MCF 10A (cell line): ENCODE results near the gene HOXC4. TPM values are rescaled to one million over a fixed set of nuclear protein-coding genes. Genes with fewer than 3 reads are reported as not detected.
A peak's percentile ranks its signal among the peaks of the same experiment; 100 is the strongest.

Experiments
- Bru-seq: library from RNA; stranded (reverse); fragments of 400-500 nt; gene quantifications from one replicate; lab custom pipeline; 2021; lab: Mats Ljungman, UMichigan
- BruChase-seq, 2 experiments: library from RNA; stranded (reverse); fragments of 400-500 nt; gene quantifications; one replicate each; lab custom pipeline; 2021; lab: Mats Ljungman, UMichigan
- BruUV-seq: library from RNA; stranded (reverse); fragments of 400-500 nt; replicated peaks from 2 replicates; lab custom pipeline; 2021; lab: Mats Ljungman, UMichigan
- CTCF ChIA-PET: fragments of 300-600 bp; sonication (Branson Sonifier 250); formaldehyde crosslinking; extraction: SDS; loops from one replicate; lab custom pipeline; 2021; ENCODE audit warnings: antibody characterized with exemption, inconsistent platforms; lab: Yijun Ruan, JAX
- POLR2A ChIA-PET: fragments of 300-600, 350-650 bp; sonication (Branson Sonifier 250); formaldehyde crosslinking; extraction: SDS; loops from one replicate; lab custom pipeline; 2020; ENCODE audit warnings: antibody characterized with exemption, inconsistent platforms; lab: Yijun Ruan, JAX
- DNase-seq: peaks from one replicate; pipeline ENCODE4 v3.0.0-alpha.2; 2018; ENCODE audit not compliant: unreplicated experiment
- H3K27ac Mint-ChIP-seq: one replicate; pipeline ENCODE4 v1.8.0; 2022; ENCODE audit warnings: mild to moderate bottlenecking, low read depth, mixed read lengths; ENCODE audit not compliant: unreplicated experiment
- H3K27me3 Mint-ChIP-seq: one replicate; pipeline ENCODE4 v1.8.0; 2022; ENCODE audit warnings: mixed read lengths; ENCODE audit not compliant: insufficient read depth, unreplicated experiment
- H3K36me3 Mint-ChIP-seq: one replicate; pipeline ENCODE4 v1.8.0; 2022; ENCODE audit warnings: mild to moderate bottlenecking, moderate library complexity, mixed read lengths; ENCODE audit not compliant: insufficient read depth, unreplicated experiment
- H3K4me1 Mint-ChIP-seq: one replicate; pipeline ENCODE4 v1.8.0; 2022; ENCODE audit warnings: mixed read lengths; ENCODE audit not compliant: insufficient read depth, unreplicated experiment
- H3K4me3 Mint-ChIP-seq: one replicate; pipeline ENCODE4 v1.8.0; 2022; ENCODE audit warnings: mild to moderate bottlenecking, moderate library complexity, mixed read lengths; ENCODE audit not compliant: unreplicated experiment
- H3K9me3 Mint-ChIP-seq: one replicate; pipeline ENCODE4 v1.8.0; 2022; ENCODE audit warnings: mixed read lengths; ENCODE audit not compliant: unreplicated experiment
- intact Hi-C: fragments of 100-400 bp; cut with micrococcal nuclease; formaldehyde crosslinking; loops from 2 replicates; pipeline ENCODE4 v1.14.1; 2022
- long read RNA-seq: library from polyadenylated mRNA; stranded (forward); transcript quantifications from one replicate; pipeline ENCODE4 v2.0.0, GENCODE V29; 2022
- total RNA-seq: library from RNA; stranded (reverse); gene quantifications from 2 replicates; pipeline ENCODE4 v1.2.3, GENCODE V29; 2022
- TF ChIP-seq, protein P1 (sequence below): fragments of 200-600 bp; IDR thresholded peaks from one replicate; pipeline ENCODE4 v1.8.0; 2022; ENCODE audit warnings: antibody characterized with exemption, mild to moderate bottlenecking; ENCODE audit not compliant: unreplicated experiment

HOXC4 gene
- total RNA-seq = 1.7 and 1.8 TPM in 2 replicates
- Bru-seq, nascent RNA = percentile 37 among the genes with signal in this experiment
- BruChase-seq, experiment 1, labeled RNA remaining after a 6-hour chase = percentile 16 among the genes with signal in this experiment
- BruChase-seq, experiment 2, labeled RNA remaining after a 2-hour chase = percentile 38 among the genes with signal in this experiment
- long read RNA-seq, partial matches to known transcripts = 0 of 4 reads
- long read RNA-seq, other reads (novel, unspliced or antisense) = 4 of 4 reads

- TF ChIP-seq, protein P1, sequence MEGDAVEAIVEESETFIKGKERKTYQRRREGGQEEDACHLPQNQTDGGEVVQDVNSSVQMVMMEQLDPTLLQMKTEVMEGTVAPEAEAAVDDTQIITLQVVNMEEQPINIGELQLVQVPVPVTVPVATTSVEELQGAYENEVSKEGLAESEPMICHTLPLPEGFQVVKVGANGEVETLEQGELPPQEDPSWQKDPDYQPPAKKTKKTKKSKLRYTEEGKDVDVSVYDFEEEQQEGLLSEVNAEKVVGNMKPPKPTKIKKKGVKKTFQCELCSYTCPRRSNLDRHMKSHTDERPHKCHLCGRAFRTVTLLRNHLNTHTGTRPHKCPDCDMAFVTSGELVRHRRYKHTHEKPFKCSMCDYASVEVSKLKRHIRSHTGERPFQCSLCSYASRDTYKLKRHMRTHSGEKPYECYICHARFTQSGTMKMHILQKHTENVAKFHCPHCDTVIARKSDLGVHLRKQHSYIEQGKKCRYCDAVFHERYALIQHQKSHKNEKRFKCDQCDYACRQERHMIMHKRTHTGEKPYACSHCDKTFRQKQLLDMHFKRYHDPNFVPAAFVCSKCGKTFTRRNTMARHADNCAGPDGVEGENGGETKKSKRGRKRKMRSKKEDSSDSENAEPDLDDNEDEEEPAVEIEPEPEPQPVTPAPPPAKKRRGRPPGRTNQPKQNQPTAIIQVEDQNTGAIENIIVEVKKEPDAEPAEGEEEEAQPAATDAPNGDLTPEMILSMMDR = no peak
- POLR2A ChIA-PET = no interaction called here
- H3K4me3 Mint-ChIP-seq = no peak within 1 kb of the TSS
- H3K9me3 Mint-ChIP-seq = no peaks in the 10 kb centered on the region
- H3K27ac Mint-ChIP-seq = no peak within 1 kb of the TSS
- BruUV-seq = no TSS peak
- DNase-seq = no peak
- CTCF ChIA-PET = interaction anchor here (0.6 to 1.8 kb wide), 7 partner anchors 16 to 307 kb away, joined by 3 to 12 read pairs (median 3); partner anchors contain the start of gene HOXC5
- intact Hi-C loops = no loop called here
- H3K27me3 Mint-ChIP-seq = no peaks in the 10 kb centered on the region
- H3K4me1 Mint-ChIP-seq = peaks cover 11% of the 10 kb centered on the region
- H3K36me3 Mint-ChIP-seq = no peaks in the 10 kb centered on the region
These were observed at the start of gene HOXC4 for GRCh38 chr12:54053751-54054741. Gene HOXC4 (plus strand): TSS chr12:54053835. CDS start chr12:54053923, 88 bp downstream.

DNA sequence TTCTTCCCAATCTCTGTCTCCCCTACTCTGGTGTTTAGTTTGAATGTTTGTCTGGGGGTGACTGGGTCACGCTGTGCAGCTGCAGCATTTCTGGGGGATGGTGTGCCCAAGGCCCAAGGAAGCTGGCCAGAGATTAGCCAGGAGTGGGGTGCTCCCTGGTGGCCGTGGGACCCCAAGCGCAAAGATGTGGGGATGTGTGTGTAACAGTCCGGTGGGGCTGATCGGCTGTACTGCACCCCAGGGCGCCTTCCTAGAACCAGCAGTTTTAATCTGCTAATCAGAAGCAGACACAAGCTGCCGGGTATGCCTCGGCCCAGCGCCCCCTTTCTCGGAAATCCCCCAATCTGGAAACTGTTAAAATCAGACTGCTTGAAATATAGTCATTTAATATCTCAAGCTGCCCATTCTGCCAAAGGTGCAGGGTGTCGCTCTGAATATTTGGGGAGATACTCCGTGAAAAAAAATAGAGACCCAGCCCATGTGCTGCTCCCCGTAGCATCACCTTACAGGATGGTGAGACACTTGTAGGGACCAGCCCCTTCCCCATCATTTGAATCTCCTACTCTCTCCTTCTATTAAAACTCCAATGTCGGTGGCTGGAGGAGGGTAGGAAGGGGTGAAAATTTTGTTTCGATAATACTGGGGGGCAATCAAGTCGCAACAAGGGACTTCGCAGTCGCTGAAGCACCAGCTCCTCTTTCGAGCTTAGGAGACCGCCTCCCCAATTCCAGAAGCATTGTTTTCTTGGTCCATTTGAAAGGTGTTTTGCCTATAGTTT, 49.4 kb upstream of the HOXC4 start:
- H3K4me3 Mint-ChIP-seq = no peak overlapping the region
- no peaks in the 10 kb centered on the region for H3K9me3 Mint-ChIP-seq
- intact Hi-C loops = loop anchor here (10.0 kb wide), 1 partner anchor 361 kb away; the partner anchor contains the start of gene GPR84
- peaks cover 9% of the 10 kb centered on the region for H3K36me3 Mint-ChIP-seq
- no TSS peak for BruUV-seq
- DNase-seq = no peak
- ChIA-PET CTCF (interaction anchor here (0.6 to 12.4 kb wide), 11 partner anchors 17 to 438 kb away, joined by 3 to 200 read pairs (median 4); partner anchors contain the start of gene SMUG1), POLR2A (interaction anchor here (0.8 kb wide), 1 partner anchor 66 kb away, joined by 4 read pairs; the partner anchor contains the start of gene HOXC13)
- TF ChIP-seq, protein P1 = no peak
- H3K27ac Mint-ChIP-seq = peak overlapping the region; percentile 3
- peaks cover 25% of the 10 kb centered on the region for H3K4me1 Mint-ChIP-seq
- no peaks in the 10 kb centered on the region for H3K27me3 Mint-ChIP-seq

- Mint-ChIP-seq H3K4me1 (peaks cover 28% of the 10 kb centered on the region), H3K27me3 (no peaks in the 10 kb centered on the region), H3K4me3 (no peak overlapping the region), H3K9me3 (no peaks in the 10 kb centered on the region), H3K27ac (no peak overlapping the region), H3K36me3 (peaks cover 9% of the 10 kb centered on the region)
- intact Hi-C loops = loop anchor here (10.0 kb wide), 1 partner anchor 360 kb away; the partner anchor contains the start of gene GPR84
- POLR2A ChIA-PET = interaction anchor here (0.6 to 1.4 kb wide), 2 partner anchors 169 to 1027 kb away, joined by 3 read pairs; no protein-coding TSS in a partner anchor
- no peak for DNase-seq
- no TSS peak for BruUV-seq
- TF ChIP-seq, protein P1 = no peak
- CTCF ChIA-PET = interaction anchor here (0.6 to 12.4 kb wide), 11 partner anchors 13 to 439 kb away, joined by 3 to 200 read pairs (median 4); partner anchors contain the start of gene SMUG1
These were observed 48.6 kb upstream of the HOXC4 start for GRCh38 chr12:54004841-54005530.
